GM18861 (cell line): Measurements from ENCODE around the gene TRMT112.

ENCODE experiments used
- ATAC-seq: cut with Tn5 transposase; IDR thresholded peaks from one replicate; pipeline ENCODE4 v1.9.1; 2021; ENCODE audit not compliant: unreplicated experiment

Gene TRMT112

DNA sequence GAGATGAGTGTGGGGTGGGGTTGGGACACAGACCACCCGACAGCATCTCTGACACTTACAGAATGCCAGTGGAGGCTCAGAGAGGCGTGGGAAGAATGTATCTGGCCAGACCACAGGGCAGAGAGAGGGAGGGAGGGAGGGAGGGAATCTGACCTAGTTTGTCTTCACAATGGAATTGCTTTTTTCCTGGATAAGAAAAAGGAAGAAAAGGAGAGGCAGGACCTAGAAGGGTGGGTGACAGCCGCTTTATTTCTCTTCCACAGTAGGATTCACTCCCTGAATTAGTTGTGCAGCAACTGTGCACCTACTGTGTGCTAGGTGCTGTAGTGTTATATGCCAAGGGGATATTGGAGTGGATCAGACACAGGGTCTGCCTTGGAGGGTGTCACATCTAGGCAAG, 22.6 kb downstream of the TRMT112 start:
- no peak for ATAC-seq

DNA sequence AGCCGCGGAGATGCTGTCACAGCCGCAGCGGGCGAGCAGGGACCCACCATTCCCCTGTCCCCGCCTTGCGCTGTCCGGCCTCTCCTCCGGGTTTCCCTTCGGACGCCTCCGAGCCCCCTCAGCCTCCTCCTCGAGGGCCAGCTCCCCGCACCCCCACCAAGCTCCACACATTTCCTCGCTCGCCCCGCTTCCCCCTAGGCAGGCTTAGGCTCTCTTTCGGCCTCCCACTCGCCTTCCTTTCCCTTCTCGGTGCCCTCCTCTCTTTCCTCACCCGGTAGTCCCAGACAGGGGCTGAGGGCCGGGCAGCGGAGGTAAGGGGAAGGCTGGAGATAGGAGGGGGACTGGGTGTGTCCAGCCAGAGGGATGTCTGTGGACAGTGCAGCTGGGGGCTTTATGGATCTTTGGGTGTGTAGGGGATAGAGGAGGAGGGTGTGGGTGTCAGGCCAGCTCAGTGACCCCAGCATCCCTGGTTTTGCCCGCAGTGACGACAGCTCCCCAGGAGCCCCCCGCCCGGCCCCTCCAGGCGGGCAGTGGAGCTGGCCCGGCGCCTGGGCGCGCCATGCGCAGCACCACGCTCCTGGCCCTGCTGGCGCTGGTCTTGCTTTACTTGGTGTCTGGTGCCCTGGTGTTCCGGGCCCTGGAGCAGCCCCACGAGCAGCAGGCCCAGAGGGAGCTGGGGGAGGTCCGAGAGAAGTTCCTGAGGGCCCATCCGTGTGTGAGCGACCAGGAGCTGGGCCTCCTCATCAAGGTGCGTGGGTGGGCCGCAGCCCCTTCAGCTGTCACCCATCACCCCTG, 24.7 kb downstream of the TRMT112 start:
- no peak for ATAC-seq

DNA sequence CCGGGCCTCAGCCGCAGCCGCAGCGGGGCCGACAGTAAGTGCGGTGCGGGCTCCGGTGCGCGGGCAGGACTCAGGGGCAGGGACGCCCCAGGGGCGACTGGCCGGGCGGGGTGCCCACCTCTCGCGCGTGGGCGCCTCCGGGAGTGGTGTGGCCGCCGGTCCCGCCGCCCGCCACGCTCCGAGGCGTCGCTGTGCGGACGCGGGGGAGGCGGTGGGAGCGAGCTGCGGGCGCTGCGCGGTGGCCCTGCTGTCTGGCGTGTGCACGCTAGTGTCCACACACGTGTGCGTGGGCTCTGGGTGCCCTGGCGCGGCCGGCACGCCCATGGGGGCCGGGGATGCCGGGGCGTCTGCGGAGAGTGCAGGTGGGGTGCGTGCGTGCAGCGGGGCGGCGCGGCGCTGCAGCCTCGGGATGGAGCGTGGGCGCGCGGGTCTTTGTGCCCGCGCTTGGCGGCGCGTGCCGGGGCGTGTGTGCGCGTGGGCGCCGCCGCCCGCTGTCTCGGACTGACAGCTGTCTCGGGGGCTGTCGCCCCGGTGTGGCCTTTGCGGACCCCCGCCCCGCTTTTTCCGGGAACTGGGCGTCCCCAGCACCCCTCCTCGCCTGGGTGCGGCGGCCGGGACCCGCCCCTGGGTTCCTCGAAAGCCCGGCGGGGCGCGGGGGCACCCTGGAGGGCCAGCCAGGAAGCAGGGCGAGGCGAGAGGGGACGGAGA, 25.5 kb downstream of the TRMT112 start:
- no peak for ATAC-seq

DNA sequence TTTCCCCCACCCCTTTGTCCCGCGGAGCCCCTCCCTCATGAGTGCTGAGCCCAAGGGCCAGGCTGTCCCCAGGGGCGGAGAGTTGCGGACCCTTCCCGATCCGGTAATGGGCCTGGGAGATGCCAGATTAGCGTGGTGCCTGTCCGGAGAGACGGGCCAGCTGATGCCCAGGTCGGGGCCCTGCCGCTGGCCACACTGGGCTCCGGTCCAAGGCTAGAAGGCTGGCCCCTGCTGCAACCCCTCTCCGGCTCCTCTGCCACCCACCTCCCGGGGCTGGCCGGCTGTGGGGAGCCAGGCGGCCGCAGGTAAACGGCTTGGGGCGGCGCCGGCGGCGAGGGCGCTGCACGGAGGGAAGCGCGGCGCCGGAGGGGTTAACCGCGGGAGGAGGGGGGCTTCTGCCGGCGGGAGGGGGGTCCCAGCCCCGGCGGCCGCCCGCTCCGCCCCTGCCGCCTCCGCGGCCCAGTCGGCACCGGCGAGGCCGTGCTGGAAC, 26.1 kb downstream of the TRMT112 start, which contains the start of gene KCNK4:
Gene KCNK4 (plus strand): TSS at position 41 of the 490 bp plus-strand sequence. CDS start 1,717 bp downstream, outside the sequence.
- no peak for ATAC-seq

DNA sequence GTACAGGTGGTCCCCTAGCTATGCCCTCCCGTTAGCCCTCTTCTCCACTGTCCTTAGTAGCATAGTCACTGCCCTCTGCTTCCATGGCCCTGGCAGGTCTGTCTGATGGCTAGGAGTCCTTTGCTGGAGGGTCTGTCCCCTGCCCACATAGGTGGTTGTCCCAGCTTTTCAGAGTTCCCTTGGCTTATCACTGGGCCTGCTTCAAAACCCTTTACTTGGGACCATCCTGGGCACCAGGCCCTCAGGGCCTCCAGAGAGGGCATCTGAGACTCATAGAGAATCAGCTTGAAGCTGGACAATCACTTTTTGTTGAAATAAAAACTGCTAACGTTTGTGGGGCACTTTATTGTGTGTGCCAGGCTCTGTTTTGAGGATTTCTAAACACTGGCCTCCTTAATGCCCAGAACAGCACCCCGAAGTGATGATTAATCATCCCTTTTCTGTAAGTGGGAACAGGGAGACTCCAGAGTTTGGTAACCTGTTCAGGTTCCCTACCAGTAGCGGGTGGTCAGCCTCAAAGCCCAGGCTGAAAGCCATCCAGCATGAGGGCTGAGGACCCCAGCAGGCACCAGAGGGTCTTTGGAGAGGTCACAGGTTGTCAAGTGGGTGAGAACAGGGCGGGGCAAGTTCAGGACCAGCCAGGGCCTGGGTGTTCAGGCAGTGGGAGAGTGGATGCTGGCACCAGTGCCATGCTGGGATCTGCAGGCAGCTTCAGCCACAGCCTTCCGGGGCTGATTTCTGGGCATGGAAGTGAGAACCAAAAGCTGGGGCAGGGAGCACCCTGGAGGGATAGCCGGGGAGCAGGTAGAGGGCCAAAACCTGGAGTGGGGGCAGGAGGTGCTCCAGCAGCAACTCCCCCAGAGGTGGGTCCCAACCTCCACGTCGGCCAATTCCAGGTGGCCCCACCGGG, 26.8 kb downstream of the TRMT112 start:
- no peak for ATAC-seq

DNA sequence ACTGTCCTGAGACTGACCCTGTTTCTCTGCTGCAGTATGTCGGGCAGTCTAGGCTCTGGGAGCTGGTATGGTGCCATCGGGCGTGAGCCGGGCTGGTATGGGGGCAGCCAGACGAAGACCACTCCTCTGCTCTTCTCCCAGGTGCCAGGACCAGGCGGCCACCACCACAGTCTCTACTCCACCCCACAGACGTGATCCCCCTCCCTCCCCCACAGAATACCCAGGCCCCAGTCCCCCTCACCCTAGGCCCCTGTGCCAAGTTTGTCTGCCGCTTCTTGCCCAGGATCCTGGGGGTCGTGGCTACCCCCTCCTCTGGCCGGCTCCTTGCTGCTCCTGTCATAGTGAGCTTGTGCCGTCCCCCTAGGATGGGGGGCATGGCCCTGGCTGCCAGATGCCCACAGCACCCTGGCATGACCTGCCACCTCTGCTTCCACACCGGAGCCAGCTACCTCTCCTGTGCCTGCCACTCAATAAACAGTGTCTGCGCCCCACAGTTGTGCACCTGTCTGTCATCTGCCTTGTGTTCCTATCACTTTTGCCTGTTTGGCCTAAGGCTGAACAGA, 28.3 kb downstream of the TRMT112 start:
- no peak for ATAC-seq

DNA sequence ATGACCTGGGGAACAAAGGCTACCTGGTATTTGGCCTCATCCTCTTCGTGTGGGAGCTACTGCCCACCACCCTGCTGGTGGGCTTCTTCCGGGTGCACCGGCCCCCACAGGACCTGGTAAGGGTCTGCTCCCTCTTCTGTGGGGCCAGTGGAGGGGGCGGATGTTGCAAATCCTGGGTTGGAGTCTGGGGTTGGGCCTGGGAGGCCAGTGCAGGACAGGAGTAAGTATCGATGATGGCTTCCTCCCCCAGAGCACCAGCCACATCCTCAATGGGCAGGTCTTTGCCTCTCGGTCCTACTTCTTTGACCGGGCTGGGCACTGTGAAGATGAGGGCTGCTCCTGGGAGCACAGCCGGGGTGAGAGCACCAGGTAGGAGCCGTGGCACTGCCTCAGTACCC, 29.0 kb downstream of the TRMT112 start:
- ATAC-seq = no peak

DNA sequence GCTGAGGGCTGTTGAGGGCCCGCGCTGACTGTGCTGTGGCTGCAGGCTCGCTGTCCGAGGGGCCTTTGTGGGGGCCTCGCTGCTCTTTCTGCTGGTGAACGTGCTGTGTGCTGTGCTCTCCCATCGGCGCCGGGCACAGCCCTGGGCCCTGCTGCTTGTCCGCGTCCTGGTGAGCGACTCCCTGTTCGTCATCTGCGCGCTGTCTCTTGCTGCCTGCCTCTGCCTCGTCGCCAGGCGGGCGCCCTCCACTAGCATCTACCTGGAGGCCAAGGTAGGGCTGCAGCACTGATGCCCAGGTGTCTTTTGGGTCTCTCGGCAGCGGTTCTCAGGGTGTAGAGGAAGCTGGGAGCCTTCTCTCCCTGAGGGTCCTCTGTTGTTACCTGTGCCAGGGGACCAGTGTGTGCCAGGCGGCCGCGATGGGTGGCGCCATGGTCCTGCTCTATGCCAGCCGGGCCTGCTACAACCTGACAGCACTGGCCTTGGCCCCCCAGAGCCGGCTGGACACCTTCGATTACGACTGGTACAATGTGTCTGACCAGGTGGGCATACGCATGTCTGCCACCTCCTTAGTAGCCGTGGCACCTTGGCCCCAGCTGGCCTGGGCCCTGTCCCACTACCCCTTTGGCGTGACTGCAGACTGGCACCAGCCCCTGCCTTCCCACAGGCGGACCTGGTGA, 29.5 kb downstream of the TRMT112 start:
- ATAC-seq = no peak

DNA sequence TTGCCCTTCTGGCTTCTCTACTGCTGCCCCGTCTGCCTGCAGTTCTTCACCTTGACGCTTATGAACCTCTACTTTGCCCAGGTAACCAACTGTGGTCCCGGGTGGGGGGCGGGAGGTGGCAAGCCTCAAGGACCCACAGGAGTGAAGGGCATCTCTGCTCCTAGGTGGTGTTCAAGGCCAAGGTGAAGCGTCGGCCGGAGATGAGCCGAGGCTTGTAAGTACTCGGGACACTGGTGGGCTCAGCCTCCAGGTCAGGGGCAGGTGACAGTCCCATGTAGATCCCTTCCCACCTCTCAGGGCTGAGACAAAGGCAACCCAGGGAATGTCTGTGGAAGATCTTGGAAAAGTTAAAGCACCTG, 30.6 kb downstream of the TRMT112 start:
- ATAC-seq = no peak

DNA sequence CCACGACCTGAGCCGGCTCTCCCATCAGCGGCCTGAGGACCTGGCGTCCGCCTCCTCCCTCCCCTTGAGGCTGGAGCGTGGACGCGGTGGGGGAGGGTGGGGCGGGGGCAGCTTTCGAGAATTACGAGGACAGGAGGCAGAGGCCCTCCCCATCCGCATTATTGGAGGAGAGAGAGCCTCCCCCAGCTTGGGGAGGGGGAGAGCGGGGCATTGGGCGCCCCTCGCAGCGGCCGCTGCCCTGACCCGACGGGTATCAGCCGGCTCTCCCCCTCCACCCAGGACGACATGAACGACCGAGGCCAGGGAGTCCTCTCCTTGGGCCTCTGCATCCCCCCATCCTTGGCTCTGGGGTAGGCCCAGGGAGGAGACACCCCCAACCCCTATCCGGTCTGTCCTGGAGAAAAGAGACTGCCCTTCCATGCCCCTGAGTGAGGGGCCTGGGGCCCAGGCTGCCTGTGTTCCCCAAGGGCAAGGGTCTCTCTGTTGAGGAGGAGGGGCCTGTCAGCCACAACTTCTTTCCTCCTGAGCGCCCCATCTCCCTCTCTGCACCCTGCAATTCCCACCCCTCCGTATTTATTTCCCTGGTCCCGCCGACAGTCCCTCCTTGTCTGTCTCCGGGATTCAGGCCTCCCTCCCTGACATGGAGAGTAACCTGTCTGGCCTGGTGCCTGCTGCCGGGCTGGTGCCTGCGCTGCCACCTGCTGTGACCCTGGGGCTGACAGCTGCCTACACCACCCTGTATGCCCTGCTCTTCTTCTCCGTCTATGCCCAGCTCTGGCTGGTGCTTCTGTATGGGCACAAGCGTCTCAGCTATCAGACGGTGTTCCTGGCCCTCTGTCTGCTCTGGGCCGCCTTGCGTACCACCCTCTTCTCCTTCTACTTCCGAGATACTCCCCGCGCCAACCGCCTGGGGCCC, 31.2 kb downstream of the TRMT112 start:
- no peak for ATAC-seq

DNA sequence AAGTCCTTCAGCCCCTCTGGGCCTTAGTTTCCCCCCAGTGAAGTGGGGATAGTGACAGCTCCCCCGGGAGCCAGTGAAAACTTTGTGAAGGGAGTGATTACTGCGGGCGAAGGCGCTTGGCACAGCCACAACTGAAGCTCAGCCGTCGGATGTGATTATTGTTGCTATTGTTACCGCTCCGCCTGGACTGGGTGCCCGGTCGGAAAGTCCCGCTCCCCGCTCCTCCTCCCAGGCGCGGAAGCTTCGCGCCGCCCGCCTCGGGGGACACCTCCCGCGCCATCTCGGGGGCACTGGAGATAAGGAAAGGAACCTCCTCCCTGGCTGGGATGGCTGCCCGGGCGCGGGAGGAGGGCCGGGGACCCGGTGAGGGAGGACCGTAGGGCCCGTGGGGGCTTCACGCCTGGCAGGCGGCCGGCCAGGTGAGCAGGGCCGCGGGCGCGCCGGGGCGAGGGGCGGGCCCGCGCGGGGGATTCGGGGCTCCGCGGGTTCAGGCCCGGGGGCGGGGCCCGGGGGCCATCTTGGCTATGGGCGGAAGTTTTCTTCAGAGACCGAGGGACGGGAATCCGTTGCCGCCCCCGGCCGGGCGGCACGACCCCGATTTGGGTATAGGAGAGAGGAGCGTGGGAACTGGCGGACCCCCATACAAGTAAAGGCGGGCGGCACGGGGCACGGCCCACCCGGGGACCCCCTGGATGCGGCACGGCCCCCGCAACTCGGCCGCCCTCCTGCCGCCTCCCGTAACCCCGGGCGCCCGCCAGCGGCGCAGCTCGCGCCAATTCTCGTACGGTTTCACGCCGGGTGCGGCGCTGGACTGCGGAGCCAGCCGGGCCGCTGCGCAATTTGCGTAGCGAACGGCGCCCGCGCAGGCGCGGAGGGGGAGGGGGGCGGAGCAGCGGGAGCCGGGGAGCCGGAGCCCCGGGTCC, 32.1 kb downstream of the TRMT112 start, which contains the start of gene GPR137:
Gene GPR137 (plus strand): TSS at position 887 of the 923 bp plus-strand sequence. CDS start 677 bp downstream, outside the sequence.
- ATAC-seq = peak; percentile 51

DNA sequence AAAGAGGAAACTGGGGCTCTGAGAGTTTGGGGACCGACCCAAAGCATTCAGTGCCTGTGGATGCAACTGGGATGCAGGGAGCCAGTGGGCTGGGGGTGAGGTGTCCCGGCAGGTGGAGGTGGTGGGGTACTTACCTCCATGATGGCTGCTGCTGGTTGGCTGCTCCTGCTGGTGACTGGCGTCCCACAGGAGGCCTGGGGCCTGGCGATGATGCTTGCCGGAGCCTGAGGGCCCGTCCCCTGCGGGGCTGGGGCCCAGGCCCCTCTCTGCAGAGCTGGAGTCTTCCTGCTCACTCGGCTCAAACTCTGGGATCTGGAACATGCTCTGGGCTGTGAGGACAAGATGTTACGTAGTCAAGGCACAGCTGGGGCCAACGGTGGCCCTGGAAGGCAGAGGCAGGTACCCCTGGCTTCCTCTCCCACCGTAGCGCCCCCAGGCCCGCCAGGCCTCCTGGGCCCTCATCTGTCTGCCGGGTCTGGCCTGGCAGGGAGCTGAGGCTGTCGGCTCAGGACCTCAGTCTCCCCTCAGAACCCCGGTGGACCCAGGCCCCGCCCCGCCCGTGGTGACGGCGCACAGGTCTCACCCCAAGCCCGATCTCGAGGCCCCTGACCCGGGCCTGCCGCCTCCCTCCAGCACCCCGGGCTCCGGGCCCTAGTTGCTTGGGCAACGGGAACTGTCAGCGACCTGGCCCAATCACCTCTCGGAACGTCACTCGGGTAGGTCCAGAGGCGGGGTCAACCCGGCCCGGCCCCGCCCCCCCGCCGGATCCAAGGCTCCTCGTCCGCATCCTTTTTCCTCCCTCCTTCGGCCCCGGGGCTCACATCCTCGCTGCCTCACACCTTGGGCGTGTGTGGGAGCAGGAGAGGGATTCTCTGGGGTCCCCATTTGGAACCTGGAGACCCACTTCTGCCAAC, 33.1 kb downstream of the TRMT112 start, which contains the start of gene BAD:
Gene BAD (minus strand): TSS at position 618 of the 914 bp plus-strand sequence. CDS start 297 bp downstream, at position 321.
- peak; percentile 59 for ATAC-seq

DNA sequence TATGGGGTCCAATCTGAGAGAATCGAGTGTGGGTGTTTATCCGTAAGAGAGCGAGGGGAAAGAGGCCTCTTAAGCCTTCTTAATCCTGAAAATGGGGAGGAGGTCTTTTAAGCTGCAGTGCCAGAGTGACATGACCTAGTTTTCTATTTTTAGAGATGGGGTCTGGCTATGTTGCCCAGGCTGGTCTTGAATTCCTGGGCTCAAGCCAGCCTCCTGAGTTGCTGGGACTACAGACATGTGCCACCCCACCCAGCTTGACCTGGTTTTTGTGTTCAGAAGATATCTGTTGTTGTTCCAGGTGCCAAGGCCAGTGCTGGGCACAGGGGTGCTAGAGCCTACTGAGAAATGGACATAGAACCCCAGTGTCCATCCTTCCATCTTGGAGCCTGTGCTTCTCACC, 34.3 kb downstream of the TRMT112 start:
- no peak for ATAC-seq

DNA sequence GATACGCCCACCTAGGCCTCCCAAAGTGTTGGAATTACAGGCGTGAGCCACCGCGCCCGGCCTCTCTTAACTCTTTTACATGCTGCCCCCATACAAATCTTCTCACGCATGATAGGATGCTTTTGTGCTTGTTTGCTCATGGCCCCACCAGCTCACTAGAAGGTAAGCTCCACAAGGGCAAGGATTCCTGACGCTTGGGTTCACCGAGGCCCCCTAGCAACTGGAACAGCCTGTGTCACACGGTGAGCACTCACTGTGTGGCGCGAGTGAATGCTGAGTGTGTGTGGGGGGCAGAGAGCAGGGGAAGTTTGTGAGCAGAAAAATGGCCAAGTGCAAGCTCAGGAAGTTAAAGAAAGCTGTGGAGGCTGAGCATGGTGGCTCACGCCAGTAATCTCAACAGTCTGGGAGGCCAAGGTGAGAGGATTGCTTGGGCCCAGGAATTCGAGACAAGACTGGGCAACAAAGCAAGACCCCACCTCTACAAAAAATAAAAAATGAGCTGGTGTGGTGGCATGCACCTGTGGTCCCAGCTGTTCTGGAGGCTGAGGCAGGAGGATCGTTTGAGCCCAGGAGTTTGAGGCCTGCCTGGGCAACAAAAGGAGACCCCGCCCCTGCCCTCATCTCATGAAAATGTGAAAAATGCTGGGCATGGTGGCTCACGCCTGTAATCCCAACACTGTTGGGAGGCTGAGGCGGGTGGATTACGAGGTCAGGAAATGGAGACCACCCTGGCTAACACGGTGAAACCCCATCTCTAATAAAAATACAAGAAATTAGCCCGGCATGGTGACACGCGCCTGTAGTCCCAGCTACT, 35.2 kb downstream of the TRMT112 start:
- no peak for ATAC-seq

DNA sequence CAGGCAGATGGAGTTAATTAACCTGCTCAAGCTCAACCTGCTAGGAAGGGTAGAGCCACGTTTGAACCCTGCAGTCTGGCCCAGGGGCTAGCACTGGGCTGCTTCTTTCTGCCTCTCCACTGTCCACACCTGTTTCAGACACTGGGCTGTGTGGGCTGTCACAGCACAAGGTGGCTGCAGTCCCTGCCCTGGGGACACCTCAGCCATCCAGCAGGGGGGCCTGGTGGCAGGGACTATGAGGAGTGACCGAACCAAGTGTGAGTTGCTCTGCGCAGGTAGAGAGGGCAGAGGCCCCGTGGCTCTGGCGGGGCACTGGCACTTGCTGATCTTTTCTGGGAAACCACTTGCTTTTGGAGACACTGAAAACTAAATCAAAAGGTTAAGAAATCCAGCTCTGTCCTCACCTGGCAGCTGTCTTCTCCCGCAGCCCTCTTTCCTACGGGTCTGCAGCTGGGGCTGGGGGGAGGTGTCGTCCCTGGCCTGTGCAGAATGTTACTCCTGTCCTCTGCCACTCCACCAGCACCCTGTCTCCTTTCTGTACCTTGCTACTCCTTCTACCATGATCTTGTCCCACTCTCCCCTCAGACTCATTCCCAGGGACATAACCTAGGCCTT, 38.7 kb downstream of the TRMT112 start:
- no peak for ATAC-seq
